H1 (cell line): ENCODE data around the gene EXT2.

ENCODE experiments used
- BRCA1 ChIP-seq: IDR thresholded peaks from 2 replicates; pipeline ENCODE4 v1.6.1; 2012; ENCODE audit warnings: low read depth, low read length, improper control_type of control experiment
- CEBPB ChIP-seq: IDR thresholded peaks from 2 replicates; pipeline ENCODE4 v1.6.1; 2012; ENCODE audit warnings: low read depth, low read length
- CREB1 ChIP-seq: IDR thresholded peaks from 2 replicates; pipeline ENCODE4 v1.6.1; 2012; ENCODE audit warnings: inconsistent platforms
- CTCF ChIP-seq, 3 experiments: IDR thresholded peaks; 1 replicate in 2 of 3; 2 replicates in 1 of 3; pipeline versions ENCODE4 v1.5.1 to v1.6.1; 2011; ENCODE audit warnings: low read length in 3 of 3, mild to moderate bottlenecking in 3 of 3, inconsistent platforms in 2 of 3, low read depth in 1 of 3, moderate library complexity in 1 of 3; ENCODE audit not compliant: insufficient read depth in 1 of 3; ENCODE audit errors: control extremely low read depth in 1 of 3
- EZH2 ChIP-seq: fragments of 200-600 bp; sonication (generic); IDR thresholded peaks from 2 replicates; pipeline ENCODE4 v1.7.1; 2012; ENCODE audit warnings: low read depth, mild to moderate bottlenecking, moderate library complexity, low read length, inconsistent platforms; ENCODE audit not compliant: severe bottlenecking
- GTF2F1 ChIP-seq: IDR thresholded peaks from 2 replicates; pipeline ENCODE4 v1.6.1; 2012; ENCODE audit warnings: low read depth, low read length, improper control_type of control experiment, borderline replicate concordance
- POLR2A ChIP-seq, 2 experiments: IDR thresholded peaks; 1 replicate in 1 of 2; 2 replicates in 1 of 2; pipeline ENCODE4 v1.6.1; 2011; ENCODE audit warnings: low read depth in 2 of 2, low read length in 2 of 2, mild to moderate bottlenecking in 2 of 2; ENCODE audit errors: control extremely low read depth in 1 of 2
- POLR2AphosphoS5 ChIP-seq: IDR thresholded peaks from 2 replicates; pipeline ENCODE4 v1.6.1; 2011; ENCODE audit warnings: low read depth, low read length
- SIN3A ChIP-seq, 2 experiments: IDR thresholded peaks in 1 of 2; conservative IDR thresholded peaks in 1 of 2; 2 replicates each; pipeline ENCODE4 v1.6.1; 2011 to 2012; ENCODE audit warnings: low read length in 2 of 2, improper control_type of control experiment in 1 of 2, low read depth in 1 of 2, mild to moderate bottlenecking in 1 of 2
- SP4 ChIP-seq: IDR thresholded peaks from 2 replicates; pipeline ENCODE4 v1.6.1; 2012; ENCODE audit warnings: low read length, inconsistent platforms
- SUZ12 ChIP-seq: fragments of 200-600 bp; sonication (generic); IDR thresholded peaks from 2 replicates; pipeline ENCODE4 v1.6.1; 2012; ENCODE audit warnings: mild to moderate bottlenecking, inconsistent platforms, low read length, moderate library complexity, mixed read lengths

DNA sequence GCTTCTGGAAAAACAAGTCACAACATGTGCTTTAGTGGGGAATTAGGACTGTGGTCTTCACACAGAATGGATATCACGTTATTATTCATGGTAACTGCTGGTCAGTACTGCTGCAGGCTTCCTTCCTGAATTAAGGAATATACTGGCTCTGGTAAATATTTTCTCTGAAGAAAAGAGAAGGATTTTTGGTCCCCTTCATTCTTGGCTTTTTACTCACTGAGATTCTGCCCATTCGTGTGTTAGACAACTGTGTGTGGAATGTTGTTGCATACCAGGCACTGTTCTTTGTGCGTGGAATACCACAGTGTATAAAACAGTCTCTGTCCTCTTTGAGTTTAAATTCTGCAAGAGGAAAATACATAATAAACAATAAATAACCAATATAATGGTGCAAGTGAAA lies 134.1 kb downstream of the EXT2 start:
- TF ChIP-seq CTCF (IDR thresholded peaks at IDR 0.05; ENCODE audit: control extremely low read depth in 1 of 3, insufficient read depth in 1 of 3, low read depth in 1 of 3, low read length in 3 of 3): no peak
- no peak for TF ChIP-seq POLR2A (IDR thresholded peaks at IDR 0.05; ENCODE audit: control extremely low read depth in 1 of 2, low read depth in 2 of 2, low read length in 2 of 2)
- no peak for TF ChIP-seq SUZ12
- TF ChIP-seq SIN3A (conservative IDR thresholded peaks at IDR 0.05 in 1 of 2, IDR thresholded peaks at IDR 0.05 in 1 of 2; ENCODE audit: low read depth in 1 of 2, low read length in 2 of 2): no peak
- no peak for TF ChIP-seq BRCA1
- TF ChIP-seq CEBPB: no peak
- no peak for TF ChIP-seq GTF2F1
- no peak for TF ChIP-seq CREB1
- TF ChIP-seq SP4: no peak
- TF ChIP-seq POLR2AphosphoS5: no peak
- no peak for TF ChIP-seq EZH2
